SU-DHL-6 (cell line): ENCODE data around the gene PAN3.

Source experiments
- H2AFZ ChIP-seq: fragments of 200-600 bp; sonication (generic); 2 replicates; pipeline ENCODE4 v1.6.1; 2014; ENCODE audit warnings: low read depth, mild to moderate bottlenecking, moderate library complexity, mixed read lengths, antibody characterized with exemption, low read length; ENCODE audit not compliant: severe bottlenecking
- H3F3A ChIP-seq: fragments of 200-600 bp; shearing (Covaris generic); 2 replicates; pipeline ENCODE4 v1.6.0; 2016; ENCODE audit warnings: antibody characterized with exemption, mild to moderate bottlenecking; ENCODE audit not compliant: insufficient read depth
- H3K27ac ChIP-seq: fragments of 200-600 bp; sonication (generic); 2 replicates; pipeline ENCODE4 v1.5.1; 2016; ENCODE audit warnings: low read depth, mild to moderate bottlenecking, low read length, moderate library complexity, mixed read lengths
- H3K27me3 ChIP-seq: fragments of 200-600 bp; sonication (generic), shearing (Covaris generic); 2 replicates; pipeline ENCODE4 v1.6.0; 2014; ENCODE audit warnings: mild to moderate bottlenecking, low read length
- H3K36me3 ChIP-seq: fragments of 200-600 bp; sonication (generic); 2 replicates; pipeline ENCODE4 v1.6.1; 2014; ENCODE audit warnings: mild to moderate bottlenecking, low read length, mixed read lengths
- H3K4me2 ChIP-seq: fragments of 300-600, 200-600 bp; shearing (Covaris generic), sonication (generic); 2 replicates; pipeline ENCODE4 v1.6.0; 2014; ENCODE audit warnings: low read length, low read depth, mild to moderate bottlenecking; ENCODE audit not compliant: poor library complexity, severe bottlenecking
- H3K4me3 ChIP-seq: fragments of 200-600 bp; sonication (generic); 2 replicates; pipeline ENCODE4 v1.5.1; 2014; ENCODE audit warnings: antibody characterized with exemption, low read length, mild to moderate bottlenecking, mixed read lengths; ENCODE audit not compliant: insufficient read depth, poor library complexity, severe bottlenecking
- H3K79me2 ChIP-seq: fragments of 200-600 bp; sonication (generic); 2 replicates; pipeline ENCODE4 v1.6.1; 2014; ENCODE audit warnings: mild to moderate bottlenecking, low read length, moderate library complexity; ENCODE audit not compliant: insufficient read depth
- H3K9ac ChIP-seq: fragments of 200-600 bp; sonication (generic); 2 replicates; pipeline ENCODE4 v1.7.0; 2014; ENCODE audit warnings: mild to moderate bottlenecking, low read length
- H3K9me2 ChIP-seq: fragments of 200-600 bp; sonication (generic); replicated peaks from 2 replicates; pipeline ENCODE4 v1.6.1; 2014; ENCODE audit warnings: low read length; ENCODE audit not compliant: insufficient read depth
- H3K9me3 ChIP-seq: fragments of 200-600 bp; sonication (generic); 2 replicates; pipeline ENCODE4 v1.6.1; 2014; ENCODE audit warnings: low read length, mixed read lengths; ENCODE audit not compliant: insufficient read depth
- H4K20me1 ChIP-seq: fragments of 200-600 bp; sonication (generic); 2 replicates; pipeline ENCODE4 v1.6.1; 2014; ENCODE audit warnings: low read depth, mild to moderate bottlenecking, antibody characterized with exemption, low read length, moderate library complexity, mixed read lengths
- CTCF ChIP-seq: fragments of 200-600 bp; sonication (generic); IDR thresholded peaks from one replicate; pipeline ENCODE4 v1.5.1; 2017; ENCODE audit warnings: antibody characterized with exemption, mild to moderate bottlenecking, low read length, moderate library complexity; ENCODE audit not compliant: insufficient read depth, poor library complexity, severe bottlenecking
- EZH2phosphoT487 ChIP-seq: fragments of 200-600 bp; sonication (generic), shearing (Covaris generic); conservative IDR thresholded peaks from 2 replicates; pipeline ENCODE4 v1.6.1; 2018; ENCODE audit warnings: mild to moderate bottlenecking, antibody characterized with exemption, low read length, moderate library complexity, mixed read lengths

The PAN3 gene

GRCh38 chr13:28117689-28118377 is 20.5 kb upstream of the PAN3 start:
- Histone ChIP-seq H3K36me3 (no peaks in the 10 kb centered on the region), H4K20me1 (no peaks in the 10 kb centered on the region), H3K9me3 (no peaks in the 10 kb centered on the region), H3K4me2 (no peak overlapping the region), H3K4me3 (no peak overlapping the region), H3K27me3 (no peaks in the 10 kb centered on the region), H3F3A (no peaks in the 10 kb centered on the region), H3K27ac (no peak overlapping the region), H3K79me2 (no peaks in the 10 kb centered on the region), H3K9me2 (no peaks in the 10 kb centered on the region), H3K9ac (no peak overlapping the region), H2AFZ (no peak overlapping the region)
- TF ChIP-seq CTCF (no peak), EZH2phosphoT487 (no peak)

- TF ChIP-seq CTCF (no peak), EZH2phosphoT487 (no peak)
- Histone ChIP-seq H3K9me2 (no peaks in the 10 kb centered on the region), H3K9ac (no peak overlapping the region), H2AFZ (no peak overlapping the region), H3K27me3 (no peaks in the 10 kb centered on the region), H3F3A (no peaks in the 10 kb centered on the region), H3K9me3 (no peaks in the 10 kb centered on the region), H3K4me3 (no peak overlapping the region), H3K4me2 (no peak overlapping the region), H3K27ac (no peak overlapping the region), H3K79me2 (no peaks in the 10 kb centered on the region), H4K20me1 (no peaks in the 10 kb centered on the region), H3K36me3 (no peaks in the 10 kb centered on the region)
These were observed 18.0 kb upstream of the PAN3 start for GRCh38 chr13:28120317-28120716.

- no peak overlapping the region for H3K4me3 ChIP-seq
- no peak overlapping the region for H3K9ac ChIP-seq
- H3K36me3 ChIP-seq, result no peaks in the 10 kb centered on the region
- no peak overlapping the region for H2AFZ ChIP-seq
- no peak overlapping the region for H3K27ac ChIP-seq
- no peaks in the 10 kb centered on the region for H3K79me2 ChIP-seq
- H3K27me3 ChIP-seq, result no peaks in the 10 kb centered on the region
- no peaks in the 10 kb centered on the region for H3K9me3 ChIP-seq
- H3K4me2 ChIP-seq, result no peak overlapping the region
- no peaks in the 10 kb centered on the region for H3F3A ChIP-seq
- no peak for TF ChIP-seq CTCF
- TF ChIP-seq EZH2phosphoT487, result no peak
- H3K9me2 ChIP-seq, result no peaks in the 10 kb centered on the region
- no peaks in the 10 kb centered on the region for H4K20me1 ChIP-seq
These were observed 17.1 kb upstream of the PAN3 start for GRCh38 chr13:28121224-28121623.
